ENCODE measurements around the gene MRO. TPM values are rescaled to one million over a fixed set of nuclear protein-coding genes. Genes with fewer than 3 reads are reported as not detected.
"Not testable (repeated sequence)": the region's sequence is repeated elsewhere in the genome, so short reads cannot be mapped to it uniquely, and the experiment has no call there.

The MRO gene
- polyA plus RNA-seq (2014; cell fraction: cytosol; rRNA removed), result not detected in 2 replicates
- 0.09 TPM in 1 of 2 replicates, not detected in the other for polyA plus RNA-seq (2014; cell fraction: nucleus; rRNA removed)

GRCh38 chr18:50819728-50820378 is at the start of gene MRO:
MRO (minus strand) TSS chr18:50820016; CDS start chr18:50809400, 10,616 bp downstream.
- peak; percentile 80 for DNase-seq (ENCODE audit: low spot score)

DNA sequence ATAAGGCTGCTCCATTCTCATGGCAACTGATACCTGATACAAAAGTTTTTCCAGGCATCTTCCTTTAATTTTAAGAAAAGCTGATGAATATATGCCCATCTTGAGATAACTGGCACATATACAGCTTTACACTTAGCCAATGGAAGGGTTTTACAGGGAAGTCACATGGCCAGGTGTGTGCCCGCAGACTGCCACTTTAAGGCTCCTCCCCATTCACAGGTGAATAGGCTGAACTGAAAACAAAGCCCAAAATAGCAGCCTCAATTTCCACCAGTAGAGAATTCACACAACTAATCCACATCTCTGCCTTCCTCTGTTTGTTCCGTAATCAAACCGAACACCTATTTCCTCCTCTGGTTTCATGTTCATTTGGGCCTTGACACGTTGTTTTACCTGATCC is 49.3 kb upstream of the MRO start:
- DNase-seq (ENCODE audit: low spot score), result no peak

- DNase-seq (ENCODE audit: low spot score), result no peak
Measured at GRCh38 chr18:50866765-50867164, 46.9 kb upstream of the MRO start.

- DNase-seq (ENCODE audit: low spot score), result no peak
Measured at GRCh38 chr18:50863840-50864375, 44.1 kb upstream of the MRO start.

DNA sequence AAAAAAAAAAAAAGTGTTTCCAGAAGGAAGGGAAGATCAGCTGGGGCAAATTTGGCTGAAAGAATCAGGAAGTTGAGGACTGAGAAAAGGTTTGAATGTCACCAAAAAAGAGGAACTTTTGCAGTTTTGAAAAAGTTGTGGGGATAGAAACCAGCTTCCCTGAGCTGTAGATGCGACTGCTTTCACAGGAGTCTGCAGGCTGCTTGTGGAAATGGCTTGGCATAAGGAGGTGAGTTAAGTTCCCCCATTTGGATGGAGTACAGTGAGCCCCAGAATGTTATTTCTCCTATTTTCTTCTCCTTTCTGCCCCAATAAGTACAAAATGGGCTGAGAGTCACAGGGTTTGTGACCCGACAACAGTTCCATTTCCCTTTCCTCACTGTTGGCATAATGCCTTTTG is 42.6 kb upstream of the MRO start:
- DNase-seq (ENCODE audit: low spot score), result no peak

DNA sequence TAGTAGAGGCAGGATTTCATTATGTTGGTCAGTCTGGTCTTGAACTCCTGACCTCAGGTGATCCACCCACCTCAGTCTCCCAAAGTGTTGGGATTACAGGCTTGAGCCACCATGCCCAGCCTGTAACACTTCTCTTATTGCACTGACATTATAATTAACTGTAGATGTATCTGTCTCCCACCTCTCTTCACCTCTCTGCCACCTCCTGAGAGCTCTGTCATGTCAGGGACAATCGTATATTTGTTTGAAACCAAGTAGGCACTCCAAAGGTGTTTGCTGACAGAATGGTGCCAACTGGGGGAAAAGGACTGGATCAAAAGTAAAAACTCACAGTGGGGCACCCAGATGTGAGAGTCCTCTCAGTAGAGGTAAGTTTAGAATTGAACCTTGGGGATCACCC is 41.8 kb upstream of the MRO start:
- no peak for DNase-seq (ENCODE audit: low spot score)

DNA sequence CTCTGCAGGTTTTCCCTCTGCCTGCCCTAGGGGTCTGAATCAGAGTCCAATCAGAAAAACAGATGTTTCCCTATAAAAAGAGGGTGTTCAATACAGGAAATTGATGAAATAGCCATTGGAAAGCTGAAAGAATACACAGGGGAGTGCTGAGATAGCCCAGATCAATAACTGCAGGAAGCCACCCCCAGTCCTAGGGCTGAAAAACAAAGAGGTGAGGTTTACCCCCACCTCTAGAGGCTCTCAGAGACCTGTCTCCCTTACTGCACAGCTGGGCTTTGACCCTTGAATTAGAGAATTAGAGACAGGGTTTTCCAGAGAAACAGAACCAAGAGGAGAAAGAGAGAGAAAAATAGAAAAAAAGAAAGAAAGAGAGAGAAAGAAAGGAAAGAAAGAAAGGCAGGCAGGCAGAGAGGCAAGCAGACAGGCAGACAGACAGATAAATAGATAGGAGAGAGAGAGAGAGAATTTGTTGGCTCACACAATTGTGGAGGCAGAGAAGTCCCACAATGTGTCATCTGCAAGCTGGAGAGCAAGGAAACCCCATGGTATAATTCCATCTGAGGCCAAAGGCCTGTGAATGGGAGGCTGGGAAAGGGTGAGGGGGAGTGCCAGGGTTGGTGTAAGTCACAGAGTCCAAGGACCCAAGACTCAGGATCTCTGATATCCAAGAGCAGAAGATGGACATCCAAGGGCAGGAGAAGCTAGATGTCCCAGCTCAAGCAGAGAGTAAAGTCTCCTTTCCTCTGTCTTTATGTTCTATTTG is 40.2 kb upstream of the MRO start:
- DNase-seq (ENCODE audit: low spot score), result no peak

- no peak for DNase-seq (ENCODE audit: low spot score)
Measured at GRCh38 chr18:50857694-50858093, 37.9 kb upstream of the MRO start.

- DNase-seq (ENCODE audit: low spot score), result not testable (repeated sequence)
Measured at GRCh38 chr18:50857166-50857565, 37.4 kb upstream of the MRO start.

DNA sequence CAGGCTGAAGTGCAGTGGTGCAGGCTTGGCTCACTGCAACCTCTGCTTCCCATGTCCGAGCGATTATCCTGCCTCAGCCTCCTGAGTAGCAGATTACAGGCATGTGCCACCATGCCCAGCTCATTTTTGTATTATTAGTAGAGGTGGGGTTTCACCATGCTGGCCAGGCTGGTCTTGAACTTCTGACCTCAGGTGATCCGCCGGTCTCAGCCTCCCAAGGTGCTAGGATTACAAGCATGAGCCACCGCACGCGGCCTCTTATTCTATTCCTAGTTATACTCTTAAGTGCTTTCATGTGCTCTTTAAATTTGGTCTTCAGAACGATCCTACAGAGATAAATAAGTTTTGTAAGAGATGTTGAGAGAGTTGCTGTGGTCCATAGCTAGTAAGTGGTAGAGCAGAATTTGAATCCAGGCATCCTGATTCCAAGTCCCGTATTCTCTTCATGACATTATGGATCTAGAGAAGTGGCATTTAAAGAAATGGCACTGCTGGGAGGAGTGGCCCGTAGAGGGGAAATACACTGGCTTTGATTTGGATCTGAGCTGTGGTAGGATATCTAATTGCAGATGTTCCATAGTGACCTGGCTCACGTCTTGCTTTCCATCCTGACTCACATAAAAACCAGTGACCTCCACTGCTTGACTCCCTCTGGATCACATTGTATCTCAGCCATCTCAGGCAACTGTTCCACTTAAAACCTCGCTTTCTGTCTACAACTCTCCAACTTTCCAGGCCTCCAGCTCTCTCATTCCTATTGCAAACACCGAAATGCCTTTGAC is 36.4 kb upstream of the MRO start:
- no peak for DNase-seq (ENCODE audit: low spot score)

GRCh38 chr18:50853863-50854271 is 34.1 kb upstream of the MRO start:
- DNase-seq (ENCODE audit: low spot score), result no peak

DNA sequence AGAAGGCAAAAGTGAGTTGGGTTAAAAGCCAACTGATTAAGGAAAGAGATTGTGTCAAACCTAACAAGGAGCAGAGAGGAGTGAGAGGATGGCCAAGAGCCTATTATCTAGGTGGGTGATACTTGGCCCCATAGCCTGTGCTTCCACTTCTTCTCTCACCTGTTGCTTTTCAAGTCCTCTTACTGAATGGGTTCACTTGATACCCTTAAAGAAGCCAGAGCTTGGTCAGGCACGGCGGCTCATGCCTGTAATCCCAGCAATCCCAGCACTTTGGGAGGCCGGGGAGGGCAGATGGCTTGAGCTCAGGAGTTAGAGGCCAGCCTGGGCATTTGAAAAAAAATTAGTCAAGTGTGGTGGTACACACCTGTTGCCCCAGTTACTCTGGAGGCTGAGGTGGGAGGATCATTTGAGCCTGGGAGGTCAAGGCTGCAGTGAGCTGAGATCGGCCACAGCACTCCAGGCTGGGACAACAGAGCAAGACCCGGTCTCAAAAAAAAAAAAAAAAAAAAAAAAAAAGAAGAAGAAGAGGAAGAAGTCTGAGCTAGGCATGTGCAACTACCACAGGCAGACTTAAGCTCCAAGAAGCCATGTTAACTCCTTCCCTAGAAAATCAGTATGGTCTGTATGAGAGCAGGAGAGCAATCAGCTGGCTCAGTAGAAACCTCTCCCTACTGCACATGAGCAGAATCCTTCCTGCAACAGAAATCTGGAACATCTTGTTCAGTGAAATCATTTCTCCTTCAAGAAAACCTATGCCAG is 30.7 kb upstream of the MRO start:
- DNase-seq (ENCODE audit: low spot score), result no peak

- no peak for DNase-seq (ENCODE audit: low spot score)
Measured at GRCh38 chr18:50849419-50849821, 29.6 kb upstream of the MRO start.

DNA sequence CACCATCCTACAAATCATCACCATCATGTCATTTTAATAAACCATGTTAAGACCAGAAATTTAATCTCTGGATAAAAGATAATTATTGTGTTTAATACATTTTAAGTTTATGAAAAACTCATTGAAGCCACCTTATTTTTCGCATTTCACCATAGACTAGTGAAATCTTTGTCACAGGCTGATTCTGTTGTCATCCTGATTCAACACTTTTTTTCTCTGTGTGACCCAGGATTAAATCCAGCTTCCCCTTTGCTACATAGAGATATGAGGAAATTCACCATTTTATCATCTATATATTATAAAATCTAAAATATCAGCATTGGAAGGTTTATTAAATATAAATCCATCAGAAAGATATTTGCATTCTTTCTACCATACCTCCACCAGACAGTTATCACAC is 29.2 kb upstream of the MRO start:
- DNase-seq (ENCODE audit: low spot score), result no peak

DNA sequence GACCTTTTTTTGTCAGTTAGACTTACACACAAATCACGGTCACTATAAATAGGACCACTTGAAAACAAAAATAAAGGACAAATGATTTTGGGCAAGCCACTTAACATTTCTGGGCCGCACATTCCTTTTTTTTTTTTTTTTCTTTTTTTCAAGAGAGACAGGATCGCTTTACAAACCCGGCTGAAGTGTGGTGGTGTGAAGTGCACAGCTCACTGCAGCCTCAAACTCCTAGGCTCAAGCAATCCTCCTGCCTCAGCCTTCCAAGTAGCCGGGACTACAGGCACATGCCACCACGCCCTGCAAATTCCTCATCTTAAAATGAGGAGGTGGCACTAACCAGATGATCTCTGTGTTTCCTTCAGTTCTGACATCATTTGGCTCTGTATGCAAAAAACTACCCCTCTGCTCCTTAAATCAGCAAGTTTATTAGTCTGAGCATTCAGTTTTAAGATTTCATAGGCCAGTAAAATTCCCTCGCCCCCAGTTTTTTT is 28.3 kb upstream of the MRO start:
- DNase-seq (ENCODE audit: low spot score), result no peak

GRCh38 chr18:50847192-50847591 is 27.4 kb upstream of the MRO start:
- no peak for DNase-seq (ENCODE audit: low spot score)

- no peak for DNase-seq (ENCODE audit: low spot score)
Measured at GRCh38 chr18:50844960-50845359, 25.1 kb upstream of the MRO start.

DNA sequence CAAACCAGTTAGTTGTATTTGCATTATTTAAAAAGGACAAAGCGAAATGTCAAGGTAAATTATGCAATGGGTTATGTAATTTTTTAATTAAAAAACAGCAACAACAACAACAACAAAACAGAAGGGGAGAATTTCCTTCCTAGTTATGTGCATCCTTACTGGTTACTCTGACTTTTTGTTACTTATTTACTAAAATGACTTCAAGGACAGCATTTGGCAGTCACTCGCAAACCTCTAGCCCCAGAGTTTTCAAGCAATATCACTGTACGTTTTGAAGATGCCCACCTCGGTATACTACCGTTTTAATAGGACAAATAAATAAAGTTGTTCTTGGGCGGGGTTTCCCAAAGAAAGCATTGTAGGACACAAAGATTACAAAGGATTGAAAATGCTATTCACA is 24.7 kb upstream of the MRO start:
- DNase-seq (ENCODE audit: low spot score), result no peak

GRCh38 chr18:50842846-50843245 is 23.0 kb upstream of the MRO start:
- DNase-seq (ENCODE audit: low spot score), result no peak

- no peak for DNase-seq (ENCODE audit: low spot score)
Measured at GRCh38 chr18:50839996-50840395, 20.2 kb upstream of the MRO start.

DNA sequence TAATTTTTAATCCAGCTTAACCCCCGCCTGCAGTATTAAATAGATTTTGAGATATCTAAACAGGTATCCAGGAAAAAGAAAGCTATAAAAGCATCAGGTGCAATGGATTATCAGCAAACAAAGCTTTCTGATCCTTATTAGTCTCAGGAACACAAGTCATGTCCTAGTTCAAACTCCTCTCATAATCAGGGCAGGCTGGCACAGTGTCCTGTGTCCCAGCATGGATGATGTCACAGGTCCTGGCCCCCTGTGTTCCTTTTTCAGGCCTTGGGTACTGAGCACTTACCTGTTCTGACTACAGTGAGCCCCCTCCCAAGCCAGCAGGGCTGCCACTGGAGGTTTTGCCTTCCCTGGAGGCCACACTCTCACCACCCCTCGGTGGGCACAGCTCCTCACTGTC is 19.5 kb upstream of the MRO start:
- DNase-seq (ENCODE audit: low spot score), result no peak

Data from SK-N-DZ (cell line).